H7 (cell line): ENCODE results near the gene SCN2A. TPM values are rescaled to one million over a fixed set of nuclear protein-coding genes. Genes with fewer than 3 reads are reported as not detected.
"Not testable (repeated sequence)": the region's sequence is repeated elsewhere in the genome, so short reads cannot be mapped to it uniquely, and the experiment has no call there.

ENCODE experiments used
- DNase-seq: peaks from one replicate; pipeline ENCODE4 v3.0.0; 2012
- H3K27me3 ChIP-seq: 2 replicates; pipeline ENCODE4 v1.6.0; 2011; ENCODE audit warnings: mild to moderate bottlenecking, low read length; ENCODE audit not compliant: control insufficient read depth, insufficient read depth
- H3K36me3 ChIP-seq: replicated peaks from 2 replicates; pipeline ENCODE4 v1.5.1; 2011; ENCODE audit warnings: low read length; ENCODE audit not compliant: control insufficient read depth, insufficient read depth
- H3K4me3 ChIP-seq: 2 replicates; pipeline ENCODE4 v1.5.1; 2011; ENCODE audit warnings: low read depth, mild to moderate bottlenecking, control low read depth, low read length, moderate library complexity; ENCODE audit not compliant: insufficient read depth
- total RNA-seq: library from RNA; depleted of rRNA; stranded (reverse); fragments of >200 nt; shearing (Covaris generic); gene quantifications from 2 replicates; pipeline ENCODE4 v1.2.3, GENCODE V29; 2014

SCN2A gene
- total RNA-seq, 1 experiment from 2014 or later, result under 0.01 TPM

DNA sequence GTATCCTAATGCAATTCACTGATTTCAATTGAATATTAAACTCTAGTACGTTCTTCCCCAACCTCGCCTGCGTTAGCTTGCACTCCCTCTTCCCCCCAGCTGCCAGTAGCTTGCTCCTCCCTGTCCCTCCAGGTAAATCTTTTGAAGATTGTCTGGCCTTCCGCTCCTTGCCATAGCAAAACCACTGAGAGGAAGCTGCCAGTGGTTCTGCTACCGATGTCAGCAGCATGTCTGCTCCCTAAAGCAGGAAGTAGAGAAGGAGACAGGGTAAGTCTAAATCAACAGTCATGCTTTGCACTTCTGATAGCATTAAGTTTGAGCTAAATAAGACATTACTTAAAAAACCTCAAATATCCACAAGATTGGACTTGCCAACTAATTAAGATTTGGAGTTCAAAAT lies 89.1 kb downstream of the SCN2A start:
- no peak overlapping the region for H3K4me3 ChIP-seq
- DNase-seq, result no peak
- H3K27me3 ChIP-seq, result no peaks in the 10 kb centered on the region
- H3K36me3 ChIP-seq, result no peaks in the 10 kb centered on the region

DNA sequence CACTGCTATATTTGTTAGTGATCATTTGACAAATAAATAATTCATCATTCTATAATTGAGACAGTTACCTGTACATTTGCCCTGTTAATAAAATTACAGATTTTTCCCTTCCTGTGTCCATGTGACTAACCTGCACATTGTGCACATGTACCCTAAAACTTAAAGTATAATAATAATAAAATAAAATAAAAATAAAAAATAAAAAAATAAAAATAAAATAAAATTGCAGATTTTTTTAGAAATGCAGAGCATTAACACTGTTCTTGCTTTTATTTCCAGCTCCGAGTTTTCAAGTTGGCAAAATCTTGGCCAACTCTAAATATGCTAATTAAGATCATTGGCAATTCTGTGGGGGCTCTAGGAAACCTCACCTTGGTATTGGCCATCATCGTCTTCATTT lies 105.1 kb downstream of the SCN2A start:
- H3K27me3 ChIP-seq, H3K36me3 ChIP-seq, H3K4me3 ChIP-seq, DNase-seq: not testable (repeated sequence)

DNA sequence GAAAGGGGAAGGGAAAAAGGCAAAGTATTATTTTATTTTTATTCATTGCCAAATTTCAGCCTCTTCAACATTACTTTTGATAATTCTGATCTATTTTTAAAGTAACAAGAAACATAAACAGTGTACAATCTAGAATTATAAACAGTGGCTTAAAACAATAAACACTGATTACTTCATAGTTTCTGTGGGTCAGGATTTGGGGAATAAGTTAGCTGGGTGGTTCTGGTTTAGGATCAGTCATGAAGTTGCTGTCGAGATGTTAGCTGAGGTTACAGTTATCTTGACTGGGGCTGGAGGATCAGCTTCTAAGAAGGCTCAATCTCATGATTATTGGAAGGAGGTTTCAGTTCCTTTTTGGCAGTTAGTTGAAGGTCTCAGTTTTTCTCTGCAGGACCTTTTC lies 109.2 kb downstream of the SCN2A start:
- no peaks in the 10 kb centered on the region for H3K27me3 ChIP-seq
- no peak overlapping the region for H3K4me3 ChIP-seq
- DNase-seq, result no peak
- H3K36me3 ChIP-seq, result no peaks in the 10 kb centered on the region

DNA sequence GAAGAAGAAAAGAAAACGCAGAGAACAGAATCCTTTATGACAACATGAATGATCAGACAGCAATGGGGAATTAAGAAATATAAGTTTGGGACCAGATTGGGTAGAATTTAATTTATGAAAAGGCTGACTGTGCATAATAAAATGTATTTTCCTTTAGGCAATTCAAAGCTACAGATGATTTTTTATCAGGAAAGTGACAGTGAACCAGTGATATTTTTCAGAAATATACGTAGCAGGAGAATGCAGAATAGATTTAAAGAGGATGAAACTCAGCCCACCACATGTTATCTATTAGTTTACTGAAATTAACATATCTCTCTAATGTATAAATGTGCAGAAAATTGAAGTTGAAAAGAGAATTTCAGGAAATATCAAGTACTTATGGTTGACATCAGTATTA lies 110.0 kb downstream of the SCN2A start:
- H3K27me3 ChIP-seq, result no peaks in the 10 kb centered on the region
- no peaks in the 10 kb centered on the region for H3K36me3 ChIP-seq
- DNase-seq, result no peak
- H3K4me3 ChIP-seq, result no peak overlapping the region

DNA sequence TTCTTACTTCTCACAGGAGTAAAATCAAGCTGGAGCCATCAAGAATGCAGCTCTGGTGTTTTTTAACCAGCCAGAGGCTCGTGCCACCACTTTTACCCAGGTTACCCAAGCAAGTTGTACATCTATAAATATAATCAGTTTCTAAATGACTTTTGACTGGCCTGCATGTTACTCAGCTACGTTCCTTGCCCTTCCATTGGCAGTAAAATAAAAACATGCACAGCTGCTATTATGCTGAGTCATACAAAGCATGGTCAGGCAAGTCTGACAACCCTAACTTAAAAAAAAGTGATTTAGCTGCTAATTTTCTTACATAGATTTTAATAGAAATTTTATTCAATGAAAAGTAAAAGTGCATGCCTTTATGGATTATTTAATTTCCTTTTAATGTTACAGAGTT lies 118.5 kb downstream of the SCN2A start:
- no peaks in the 10 kb centered on the region for H3K36me3 ChIP-seq
- no peak overlapping the region for H3K4me3 ChIP-seq
- no peak for DNase-seq

DNA sequence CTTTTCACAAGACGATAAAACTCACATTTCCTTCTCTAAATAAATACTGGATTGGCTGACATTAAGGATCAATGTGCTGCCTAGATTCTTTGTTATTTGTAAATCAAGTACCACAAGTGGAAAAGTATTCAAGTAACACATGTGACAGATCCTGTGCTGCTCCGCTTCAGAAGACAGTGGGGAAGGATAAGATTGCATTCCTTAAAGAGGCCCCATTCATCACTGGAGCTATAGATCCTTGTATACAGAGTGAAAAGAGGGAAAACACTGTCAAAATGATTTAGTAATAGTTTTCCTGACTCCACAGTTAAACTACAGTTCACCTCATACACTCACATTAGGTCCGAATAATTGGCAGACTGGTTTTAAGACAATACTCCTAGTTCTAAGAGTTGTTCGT lies 122.3 kb downstream of the SCN2A start:
- Histone ChIP-seq H3K4me3 (no peak overlapping the region), H3K36me3 (no peaks in the 10 kb centered on the region), H3K27me3 (no peaks in the 10 kb centered on the region)
- DNase-seq, result no peak

More for the DNA sequence above, 118.5 kb downstream of the SCN2A start:
- no peaks in the 10 kb centered on the region for H3K27me3 ChIP-seq

DNA sequence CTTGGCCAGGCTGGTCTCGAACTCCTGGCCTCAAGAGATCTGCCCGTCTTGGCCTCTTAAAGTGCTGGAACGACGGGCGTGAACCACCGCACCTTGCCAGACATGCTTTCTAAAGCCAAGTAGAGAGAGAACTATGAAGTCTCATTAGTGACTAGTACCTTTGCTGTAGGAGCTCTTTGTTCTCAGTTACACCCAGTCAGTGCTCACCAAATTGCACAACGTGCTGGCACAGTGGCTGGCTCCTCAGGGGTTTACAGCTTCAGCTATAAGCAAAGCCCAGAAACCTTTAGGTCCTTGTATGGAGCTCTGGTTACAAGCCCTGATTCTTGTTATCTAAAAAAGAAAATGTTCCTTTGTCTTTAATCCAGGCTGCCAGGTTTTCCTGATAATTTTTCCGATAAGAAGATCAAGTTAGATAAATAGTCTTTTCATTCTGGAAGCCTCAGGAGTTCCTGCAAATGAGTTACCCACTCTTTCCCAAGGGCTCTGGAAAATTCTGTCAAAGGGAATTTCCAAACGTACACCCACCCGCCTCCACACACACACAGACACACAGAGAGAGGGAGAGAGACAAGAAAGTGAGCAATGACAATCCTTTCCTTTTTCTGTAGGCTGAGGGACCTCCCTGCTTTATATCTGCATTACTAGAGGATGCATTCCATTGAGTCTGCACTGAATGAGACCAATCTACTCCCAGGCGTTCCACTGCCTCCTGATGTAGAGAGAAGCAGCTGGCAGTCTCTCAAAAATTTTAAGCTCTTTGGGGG lies 130.1 kb downstream of the SCN2A start:
- DNase-seq, result no peak

DNA sequence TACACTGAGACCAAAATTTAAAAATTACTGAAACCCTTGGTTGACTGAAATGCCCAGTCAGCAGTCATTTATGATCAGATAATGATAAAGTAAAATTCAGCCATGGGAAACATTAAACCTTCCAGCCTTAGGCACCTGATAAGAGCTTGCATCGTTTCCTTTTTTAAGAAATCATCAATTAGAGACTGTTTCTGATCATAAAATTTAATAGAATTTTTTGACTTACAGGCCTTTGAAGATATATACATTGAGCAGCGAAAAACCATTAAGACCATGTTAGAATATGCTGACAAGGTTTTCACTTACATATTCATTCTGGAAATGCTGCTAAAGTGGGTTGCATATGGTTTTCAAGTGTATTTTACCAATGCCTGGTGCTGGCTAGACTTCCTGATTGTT lies 130.7 kb downstream of the SCN2A start:
- Histone ChIP-seq H3K36me3 (no peaks in the 10 kb centered on the region), H3K4me3 (no peak overlapping the region), H3K27me3 (no peaks in the 10 kb centered on the region)
- DNase-seq, result no peak

More for the DNA sequence above, 130.1 kb downstream of the SCN2A start:
- Histone ChIP-seq H3K4me3 (no peak overlapping the region), H3K36me3 (no peaks in the 10 kb centered on the region), H3K27me3 (no peaks in the 10 kb centered on the region)

DNA sequence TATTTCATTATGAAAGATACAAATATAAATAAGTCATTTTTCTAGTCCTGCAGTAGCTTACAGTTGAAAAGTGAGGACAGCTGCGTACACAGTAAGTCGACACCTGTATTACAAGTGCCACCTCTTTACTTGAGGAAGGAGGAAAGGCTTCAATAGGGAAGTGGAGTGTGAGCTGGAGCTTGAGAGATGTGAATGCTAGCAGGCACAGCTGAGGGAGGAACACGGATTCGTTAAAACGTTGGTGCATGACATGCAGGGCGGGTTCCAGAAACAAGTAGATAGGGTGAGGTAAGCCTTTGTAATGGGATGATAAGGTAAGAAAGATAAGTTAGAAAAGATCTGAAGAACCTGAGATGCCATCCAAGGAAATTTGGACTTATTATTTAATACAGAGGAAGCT lies 132.1 kb downstream of the SCN2A start:
- Histone ChIP-seq H3K36me3 (no peaks in the 10 kb centered on the region), H3K27me3 (no peaks in the 10 kb centered on the region), H3K4me3 (no peak overlapping the region)
- DNase-seq, result no peak

DNA sequence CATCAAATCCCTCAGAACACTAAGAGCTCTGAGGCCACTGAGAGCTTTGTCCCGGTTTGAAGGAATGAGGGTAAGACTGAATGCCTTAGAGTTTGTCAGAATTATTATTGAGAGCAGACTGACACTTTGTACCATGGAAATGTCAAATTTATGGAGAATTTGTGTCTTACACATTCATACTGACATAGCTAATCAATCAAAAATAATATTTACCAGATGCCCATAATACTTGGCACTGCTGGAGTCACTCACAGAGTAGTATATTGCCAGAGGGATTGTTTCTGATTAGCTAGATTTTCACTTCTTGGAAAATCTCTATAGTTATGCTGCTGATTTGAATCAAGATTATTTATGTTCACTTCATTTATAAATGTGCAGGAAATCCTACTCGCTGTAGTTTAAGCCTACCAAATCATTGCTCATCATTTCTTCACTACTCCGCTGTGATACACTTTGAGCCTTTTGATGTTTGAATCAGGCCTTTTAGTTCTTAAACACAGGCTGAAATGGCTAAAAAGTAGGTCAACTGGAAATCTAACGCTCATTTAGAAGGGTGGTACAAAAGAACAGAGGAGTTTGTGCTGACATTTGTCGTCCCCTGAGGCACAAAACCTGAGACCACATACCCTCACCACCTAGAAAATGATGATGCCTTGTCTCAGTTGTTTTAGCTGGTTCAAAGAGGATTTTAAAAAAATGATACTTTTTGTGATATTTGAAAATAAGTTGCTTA lies 134.2 kb downstream of the SCN2A start:
- DNase-seq, result no peak
- H3K27me3 ChIP-seq, result no peaks in the 10 kb centered on the region
- H3K36me3 ChIP-seq, result no peaks in the 10 kb centered on the region
- no peak overlapping the region for H3K4me3 ChIP-seq

DNA sequence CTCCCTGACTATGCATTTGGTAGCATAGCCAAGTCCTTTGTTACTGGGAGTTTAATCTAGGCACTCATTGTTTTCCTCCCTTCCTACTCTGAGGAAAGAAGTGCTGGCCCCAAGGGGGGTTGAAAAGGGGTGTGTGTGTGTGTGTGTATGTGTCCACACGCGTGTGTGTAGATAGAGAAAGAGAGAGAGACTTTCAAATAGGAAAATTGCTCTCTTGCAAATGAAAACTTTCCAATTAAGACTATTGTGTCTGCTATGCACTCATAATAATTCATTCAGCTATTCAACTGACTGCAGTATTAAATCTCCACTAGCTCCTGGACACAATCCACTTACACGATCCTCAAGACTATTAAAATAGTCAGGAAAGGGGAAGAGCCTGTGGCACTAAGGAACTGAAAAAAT lies 137.4 kb downstream of the SCN2A start:
- Histone ChIP-seq H3K27me3 (no peaks in the 10 kb centered on the region), H3K36me3 (no peaks in the 10 kb centered on the region)
- DNase-seq, result no peak

DNA sequence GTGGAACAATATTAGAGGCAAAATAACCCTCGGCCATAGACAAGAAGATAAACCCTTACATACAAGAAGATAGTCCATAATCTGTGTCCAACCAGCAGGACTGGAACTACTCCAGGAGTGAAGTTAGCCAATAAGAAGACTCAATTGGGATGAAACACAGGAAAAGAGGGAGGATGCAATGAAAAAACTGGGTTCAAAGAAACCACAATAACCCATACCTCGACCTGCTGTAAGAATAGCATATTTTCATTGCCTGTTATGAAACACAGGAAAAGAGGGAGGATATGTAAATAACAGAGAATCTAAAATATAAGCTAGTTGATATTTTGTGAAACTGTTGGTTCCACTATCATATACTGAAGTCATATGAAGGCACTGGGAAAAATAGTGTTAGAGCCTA lies 143.1 kb downstream of the SCN2A start:
- no peaks in the 10 kb centered on the region for H3K36me3 ChIP-seq
- DNase-seq, result no peak
- no peaks in the 10 kb centered on the region for H3K27me3 ChIP-seq
- no peak overlapping the region for H3K4me3 ChIP-seq

More for the DNA sequence above, 137.4 kb downstream of the SCN2A start:
- no peak overlapping the region for H3K4me3 ChIP-seq

DNA sequence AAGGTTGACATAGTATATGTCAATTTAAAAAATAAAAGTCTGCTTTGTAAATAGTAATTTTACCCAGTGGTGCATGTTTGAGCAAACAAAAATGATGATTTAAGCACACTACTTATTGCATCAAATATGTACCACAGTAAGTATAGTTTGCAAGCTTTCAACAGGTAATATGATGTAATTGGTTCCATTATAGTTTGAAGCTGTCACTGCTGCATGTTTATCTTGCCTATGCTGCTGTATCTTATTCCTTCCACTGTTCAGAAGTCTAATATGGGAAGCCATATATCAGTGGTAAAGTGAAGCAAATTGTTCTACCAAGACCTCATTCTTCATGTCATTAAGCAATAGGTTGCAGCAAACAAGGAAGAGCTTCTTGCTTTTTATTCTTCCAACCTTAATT lies 151.7 kb downstream of the SCN2A start:
- no peaks in the 10 kb centered on the region for H3K27me3 ChIP-seq
- no peak overlapping the region for H3K4me3 ChIP-seq
- no peaks in the 10 kb centered on the region for H3K36me3 ChIP-seq
- no peak for DNase-seq

DNA sequence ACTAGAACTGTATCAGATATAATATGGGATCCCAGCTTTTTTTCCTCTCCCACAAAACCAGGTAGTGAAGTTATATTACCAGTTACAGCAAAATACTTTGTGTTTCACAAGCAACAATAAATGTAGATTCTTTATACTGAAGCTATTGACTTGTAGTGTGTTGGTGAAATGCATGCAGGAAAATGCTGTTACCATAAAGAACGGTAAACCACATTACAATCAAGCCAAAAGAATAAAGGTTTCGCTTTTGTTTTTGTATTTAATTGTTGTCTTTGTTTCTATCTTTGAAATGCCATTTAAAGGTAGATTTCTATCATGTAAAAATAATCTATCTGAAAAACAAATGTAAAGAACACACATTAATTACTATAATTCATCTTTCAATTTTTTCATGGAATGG lies 152.6 kb downstream of the SCN2A start:
- H3K27me3 ChIP-seq, result no peaks in the 10 kb centered on the region
- no peak for DNase-seq
- no peaks in the 10 kb centered on the region for H3K36me3 ChIP-seq
- H3K4me3 ChIP-seq, result no peak overlapping the region

DNA sequence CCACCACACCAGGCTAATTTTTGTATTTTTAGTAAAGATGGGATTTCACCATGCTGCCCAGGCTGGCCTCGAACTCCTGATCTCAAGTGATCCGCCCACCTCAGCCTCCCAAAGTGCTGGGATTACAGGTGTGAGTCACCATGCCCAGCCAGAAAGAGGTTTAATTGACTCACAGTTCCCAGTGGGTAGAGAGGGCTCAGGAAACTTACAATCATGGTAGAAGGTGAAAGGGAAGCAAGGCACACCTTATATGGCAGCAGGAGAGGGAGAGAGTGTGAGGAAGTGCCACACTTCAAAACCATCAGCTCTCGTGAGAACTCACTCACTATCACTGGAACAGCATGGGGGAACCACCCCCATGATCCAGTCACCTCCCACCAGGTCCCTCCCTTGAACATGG lies 159.4 kb downstream of the SCN2A start:
- not testable (repeated sequence) for H3K36me3 ChIP-seq, H3K27me3 ChIP-seq, DNase-seq, H3K4me3 ChIP-seq
